Measurements from ENCODE around the gene PPP4R4.

PPP4R4 gene

GRCh38 chr14:94173885-94174603 is at the start of gene PPP4R4:
PPP4R4 (plus strand) TSS chr14:94174322; CDS start chr14:94174466, 144 bp downstream.
- peak; percentile 80 for DNase-seq

- DNase-seq, result no peak
Observed at GRCh38 chr14:94124582-94125377, 49.3 kb upstream of the PPP4R4 start.

GRCh38 chr14:94125659-94126418 is 48.3 kb upstream of the PPP4R4 start:
- DNase-seq, result no peak

GRCh38 chr14:94126419-94126677 is 47.8 kb upstream of the PPP4R4 start:
- DNase-seq, result no peak

- DNase-seq, result no peak
Observed at GRCh38 chr14:94126800-94127199, 47.3 kb upstream of the PPP4R4 start.

- DNase-seq, result no peak
Observed at GRCh38 chr14:94127330-94127729, 46.8 kb upstream of the PPP4R4 start.

- no peak for DNase-seq
Observed at GRCh38 chr14:94128216-94128839, 45.8 kb upstream of the PPP4R4 start.

GRCh38 chr14:94129111-94129757 is 44.9 kb upstream of the PPP4R4 start, which contains the start of gene IFI27L2:
IFI27L2 (minus strand) TSS chr14:94129604; CDS start chr14:94129564, 40 bp downstream.
- peak; percentile 47 for DNase-seq

GRCh38 chr14:94129758-94130414 is 44.2 kb upstream of the PPP4R4 start:
- no peak for DNase-seq

GRCh38 chr14:94132285-94132887 is 41.7 kb upstream of the PPP4R4 start:
- peak; percentile 33 for DNase-seq

- no peak for DNase-seq
Observed at GRCh38 chr14:94135476-94135875, 38.6 kb upstream of the PPP4R4 start.

GRCh38 chr14:94136575-94137331 is 37.4 kb upstream of the PPP4R4 start:
- peak; percentile 72 for DNase-seq

GRCh38 chr14:94138251-94138650 is 35.9 kb upstream of the PPP4R4 start:
- DNase-seq, result no peak

GRCh38 chr14:94139006-94139405 is 35.1 kb upstream of the PPP4R4 start:
- no peak for DNase-seq

GRCh38 chr14:94139421-94139820 is 34.7 kb upstream of the PPP4R4 start:
- DNase-seq, result no peak

- DNase-seq, result no peak
Observed at GRCh38 chr14:94142247-94142646, 31.9 kb upstream of the PPP4R4 start.

- no peak for DNase-seq
Observed at GRCh38 chr14:94142836-94143235, 31.3 kb upstream of the PPP4R4 start.

- DNase-seq, result no peak
Observed at GRCh38 chr14:94143239-94143638, 30.9 kb upstream of the PPP4R4 start.

GRCh38 chr14:94143711-94144110 is 30.4 kb upstream of the PPP4R4 start:
- DNase-seq, result no peak

GRCh38 chr14:94144765-94145164 is 29.4 kb upstream of the PPP4R4 start:
- DNase-seq, result no peak
